Mesenchymal stem cell (in vitro differentiated cells and primary cell): ENCODE measurements around the gene TMEM107.

Experiments used
- DNase-seq: peaks from one replicate; pipeline ENCODE4 v3.0.0-alpha.2; 2013
- H2AFZ ChIP-seq: one replicate; pipeline ENCODE4 v1.6.1; 2013; ENCODE audit warnings: low read depth, mild to moderate bottlenecking, control low read depth, inconsistent platforms, low read length, moderate library complexity
- H2AK5ac ChIP-seq: 2 replicates; pipeline ENCODE4 v1.6.1; 2013; ENCODE audit warnings: low read length, moderate library complexity, mild to moderate bottlenecking, inconsistent platforms; ENCODE audit not compliant: severe bottlenecking
- H2BK120ac ChIP-seq: one replicate; pipeline ENCODE4 v1.6.1; 2013; ENCODE audit warnings: low read depth, mild to moderate bottlenecking, inconsistent platforms, low read length, moderate library complexity
- H2BK12ac ChIP-seq, 2 experiments: one replicate each; pipeline ENCODE4 v1.6.1; 2013; ENCODE audit warnings: inconsistent platforms in 2 of 2, low read length in 2 of 2, mild to moderate bottlenecking in 2 of 2, moderate library complexity in 2 of 2, control low read depth in 1 of 2
- H2BK15ac ChIP-seq: one replicate; pipeline ENCODE4 v1.6.1; 2013; ENCODE audit warnings: mild to moderate bottlenecking, low read depth, inconsistent platforms; ENCODE audit not compliant: poor library complexity, severe bottlenecking
- H2BK5ac ChIP-seq: 2 replicates; pipeline ENCODE4 v1.6.1; 2013; ENCODE audit warnings: low read depth, mild to moderate bottlenecking, low read length, control low read depth, inconsistent platforms; ENCODE audit not compliant: poor library complexity, severe bottlenecking
- H3K14ac ChIP-seq, 2 experiments: one replicate each; pipeline ENCODE4 v1.6.1; 2013; ENCODE audit warnings: inconsistent platforms in 2 of 2, low read length in 2 of 2, control low read depth in 1 of 2, mild to moderate bottlenecking in 1 of 2, moderate library complexity in 1 of 2
- H3K18ac ChIP-seq, 2 experiments: one replicate each; pipeline ENCODE4 v1.6.1; 2013; ENCODE audit warnings: inconsistent platforms in 2 of 2, low read length in 2 of 2, control low read depth in 1 of 2, low read depth in 1 of 2, mild to moderate bottlenecking in 1 of 2
- H3K23ac ChIP-seq, 2 experiments: one replicate each; pipeline ENCODE4 v1.6.1; 2013; ENCODE audit warnings: inconsistent platforms in 2 of 2, low read length in 2 of 2, mild to moderate bottlenecking in 2 of 2, moderate library complexity in 2 of 2, control low read depth in 1 of 2
- H3K27ac ChIP-seq: 2 replicates; pipeline ENCODE4 v1.5.1; 2013; ENCODE audit warnings: mild to moderate bottlenecking, moderate library complexity, low read length, control low read depth, inconsistent platforms; ENCODE audit not compliant: poor library complexity, severe bottlenecking
- H3K27me3 ChIP-seq, 2 experiments: 2 replicates each; pipeline versions ENCODE4 v1.6.1 to v1.7.0; 2013; ENCODE audit warnings: low read length in 2 of 2, mild to moderate bottlenecking in 2 of 2, moderate library complexity in 2 of 2, control low read depth in 1 of 2, inconsistent platforms in 1 of 2; ENCODE audit not compliant: control insufficient read depth in 1 of 2, insufficient read depth in 1 of 2
- H3K36me3 ChIP-seq, 2 experiments: 2 replicates each; pipeline versions ENCODE4 v1.6.1 to v1.7.0; 2013; ENCODE audit warnings: low read length in 2 of 2, control low read depth in 1 of 2, inconsistent platforms in 1 of 2, low read depth in 1 of 2, mild to moderate bottlenecking in 1 of 2; ENCODE audit not compliant: insufficient read depth in 2 of 2, control insufficient read depth in 1 of 2
- H3K4ac ChIP-seq, 2 experiments: one replicate each; pipeline ENCODE4 v1.6.1; 2013; ENCODE audit warnings: inconsistent platforms in 2 of 2, low read length in 2 of 2, mild to moderate bottlenecking in 2 of 2, moderate library complexity in 2 of 2, control low read depth in 1 of 2, low read depth in 1 of 2
- H3K4me1 ChIP-seq: 2 replicates; pipeline ENCODE4 v1.6.1; 2013; ENCODE audit warnings: low read depth, low read length, control low read depth; ENCODE audit not compliant: control insufficient read depth, insufficient read depth
- H3K4me2 ChIP-seq: 2 replicates; pipeline ENCODE4 v1.6.1; 2013; ENCODE audit warnings: low read length, mild to moderate bottlenecking, inconsistent platforms; ENCODE audit not compliant: poor library complexity, severe bottlenecking
- H3K4me3 ChIP-seq, 2 experiments: 2 replicates each; pipeline versions ENCODE4 v1.5.1 to v1.7.0; 2013; ENCODE audit warnings: low read length in 2 of 2, mild to moderate bottlenecking in 2 of 2, control low read depth in 1 of 2, low read depth in 1 of 2; ENCODE audit not compliant: insufficient read depth in 1 of 2
- H3K79me1 ChIP-seq: replicated peaks from 2 replicates; pipeline ENCODE4 v1.6.1; 2013; ENCODE audit warnings: mild to moderate bottlenecking, control low read depth, low read length, inconsistent platforms; ENCODE audit not compliant: poor library complexity, severe bottlenecking
- H3K9ac ChIP-seq: 2 replicates; pipeline ENCODE4 v1.7.0; 2013; ENCODE audit warnings: mild to moderate bottlenecking, low read length, moderate library complexity
- H3K9me3 ChIP-seq: 2 replicates; pipeline ENCODE4 v1.7.0; 2013; ENCODE audit warnings: mild to moderate bottlenecking, low read length; ENCODE audit not compliant: control insufficient read depth
- H4K8ac ChIP-seq: one replicate; pipeline ENCODE4 v1.6.1; 2013; ENCODE audit warnings: inconsistent platforms, mild to moderate bottlenecking, low read length, moderate library complexity
- H4K91ac ChIP-seq: one replicate; pipeline ENCODE4 v1.6.1; 2013; ENCODE audit warnings: mild to moderate bottlenecking, low read length, inconsistent platforms
- WGBS: methylation state at CpG from one replicate; pipeline ENCODE4 v1.1.7; 2013; ENCODE audit warnings: mixed read lengths; 5-methylcytosine and 5-hydroxymethylcytosine counted together

The TMEM107 gene

DNA sequence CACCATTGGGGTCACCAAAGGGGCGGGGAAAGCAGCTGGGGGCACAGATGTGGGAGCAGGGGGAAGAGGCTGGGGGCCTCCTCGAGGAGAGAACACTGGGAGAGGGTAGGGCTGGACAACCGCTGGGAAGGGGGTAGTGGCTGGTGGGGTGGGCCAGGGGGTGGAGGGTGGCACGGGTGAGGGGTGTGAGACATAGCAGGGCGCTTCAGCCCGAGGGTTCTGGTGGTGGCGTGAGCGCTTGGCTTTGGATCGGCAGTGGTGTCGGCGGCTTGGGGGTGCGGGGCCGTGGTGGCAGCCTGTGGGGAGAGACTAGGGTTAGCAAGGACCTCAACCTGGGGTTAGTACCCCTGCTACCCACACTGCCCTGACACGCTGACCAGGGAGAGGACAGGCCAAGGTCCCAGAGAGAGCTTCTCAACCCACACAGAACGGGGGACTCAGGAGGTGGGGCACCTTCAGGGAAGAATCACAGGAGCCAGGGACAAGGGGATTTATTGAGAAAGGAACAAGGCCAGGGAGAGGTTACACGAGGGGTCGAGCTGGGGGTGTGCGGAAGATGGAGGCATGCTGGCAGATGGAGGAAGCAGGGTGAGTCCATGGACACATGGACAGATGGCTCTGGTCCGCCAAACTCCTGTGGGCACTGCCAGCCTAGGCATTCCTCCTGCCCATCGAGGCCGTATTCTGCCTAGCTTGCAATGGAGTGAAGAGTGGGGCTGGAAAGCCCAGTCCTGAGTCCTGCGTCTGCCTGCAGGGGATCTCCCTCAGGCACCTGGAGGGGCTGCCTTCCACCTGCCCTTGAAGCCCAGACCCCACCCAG, 32.4 kb downstream of the TMEM107 start:
- H3K9ac ChIP-seq: no peak overlapping the region
- H4K8ac ChIP-seq: no peak overlapping the region
- no peak overlapping the region for H3K4me2 ChIP-seq
- no peak overlapping the region for H3K27ac ChIP-seq
- H3K27me3 ChIP-seq: no peaks in the 10 kb centered on the region
- H3K79me1 ChIP-seq: peaks cover 22% of the 10 kb centered on the region
- H3K4ac ChIP-seq: no peak overlapping the region
- no peak overlapping the region for H2AFZ ChIP-seq
- no peak overlapping the region for H4K91ac ChIP-seq
- no peak overlapping the region for H3K18ac ChIP-seq
- H2BK12ac ChIP-seq: no peak overlapping the region
- H2BK120ac ChIP-seq: no peak overlapping the region
- H2BK5ac ChIP-seq: no peak overlapping the region
- H3K14ac ChIP-seq: no peak overlapping the region
- H2AK5ac ChIP-seq: no peak overlapping the region
- WGBS: 94% methylated on average over 22 of the region's 22 CpGs
- no peak for DNase-seq
- peaks cover 2% of the 10 kb centered on the region for H3K4me1 ChIP-seq
- no peak overlapping the region for H3K4me3 ChIP-seq
- H3K9me3 ChIP-seq: no peaks in the 10 kb centered on the region
- no peak overlapping the region for H2BK15ac ChIP-seq
- peaks cover 79 to 89% of the 10 kb centered on the region in 2 experiments for H3K36me3 ChIP-seq
- no peak overlapping the region for H3K23ac ChIP-seq

DNA sequence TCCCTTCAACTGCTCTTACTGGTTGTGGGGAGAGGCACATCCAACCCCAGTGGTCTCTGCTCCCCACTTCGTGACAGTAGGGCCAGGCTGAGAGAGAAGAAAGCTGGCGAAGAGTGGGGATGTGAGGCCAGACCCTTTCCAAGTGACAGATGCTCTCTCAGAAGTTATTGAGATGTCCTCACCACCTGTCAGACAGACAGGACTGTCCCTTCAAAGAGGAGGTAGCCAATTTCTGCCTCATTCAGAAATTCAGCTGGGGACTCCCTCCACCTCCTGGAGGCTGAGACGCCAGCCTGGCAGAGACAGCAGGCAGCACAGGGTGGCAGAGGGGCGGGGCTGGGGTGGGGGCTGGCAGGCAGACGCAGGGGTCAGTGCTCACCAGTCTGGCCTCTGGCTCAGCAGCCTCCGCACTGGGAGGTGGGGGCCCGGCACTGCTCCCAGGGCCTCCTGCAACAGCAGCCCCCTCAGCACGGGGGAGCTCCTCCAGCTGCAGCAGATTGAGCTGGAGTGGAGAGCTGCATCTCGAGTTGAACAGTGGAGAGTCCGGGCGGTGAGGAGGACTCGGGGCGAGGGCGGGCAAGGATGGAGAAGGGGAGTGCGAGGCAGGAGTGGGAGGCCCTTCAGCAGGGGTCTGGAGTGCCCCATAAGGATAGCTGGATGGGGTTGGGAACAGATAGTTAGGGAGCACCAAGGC, 33.1 kb downstream of the TMEM107 start:
- H2BK120ac ChIP-seq: no peak overlapping the region
- no peak overlapping the region for H3K18ac ChIP-seq
- H3K27ac ChIP-seq: no peak overlapping the region
- peaks cover 3% of the 10 kb centered on the region for H3K4me1 ChIP-seq
- no peak overlapping the region for H3K23ac ChIP-seq
- no peak overlapping the region for H3K4ac ChIP-seq
- H3K79me1 ChIP-seq: peaks cover 16% of the 10 kb centered on the region
- no peaks in the 10 kb centered on the region for H3K9me3 ChIP-seq
- no peak overlapping the region for H2BK5ac ChIP-seq
- H2BK15ac ChIP-seq: no peak overlapping the region
- WGBS: 95% methylated on average over 14 of the region's 15 CpGs
- no peaks in the 10 kb centered on the region for H3K27me3 ChIP-seq
- H3K9ac ChIP-seq: no peak overlapping the region
- no peak overlapping the region for H3K4me2 ChIP-seq
- no peak overlapping the region for H3K4me3 ChIP-seq
- H4K91ac ChIP-seq: no peak overlapping the region
- H4K8ac ChIP-seq: no peak overlapping the region
- no peak overlapping the region for H3K14ac ChIP-seq
- no peak overlapping the region for H2AK5ac ChIP-seq
- H2BK12ac ChIP-seq: no peak overlapping the region
- H2AFZ ChIP-seq: no peak overlapping the region
- peaks cover 72 to 82% of the 10 kb centered on the region in 2 experiments for H3K36me3 ChIP-seq
- no peak for DNase-seq

DNA sequence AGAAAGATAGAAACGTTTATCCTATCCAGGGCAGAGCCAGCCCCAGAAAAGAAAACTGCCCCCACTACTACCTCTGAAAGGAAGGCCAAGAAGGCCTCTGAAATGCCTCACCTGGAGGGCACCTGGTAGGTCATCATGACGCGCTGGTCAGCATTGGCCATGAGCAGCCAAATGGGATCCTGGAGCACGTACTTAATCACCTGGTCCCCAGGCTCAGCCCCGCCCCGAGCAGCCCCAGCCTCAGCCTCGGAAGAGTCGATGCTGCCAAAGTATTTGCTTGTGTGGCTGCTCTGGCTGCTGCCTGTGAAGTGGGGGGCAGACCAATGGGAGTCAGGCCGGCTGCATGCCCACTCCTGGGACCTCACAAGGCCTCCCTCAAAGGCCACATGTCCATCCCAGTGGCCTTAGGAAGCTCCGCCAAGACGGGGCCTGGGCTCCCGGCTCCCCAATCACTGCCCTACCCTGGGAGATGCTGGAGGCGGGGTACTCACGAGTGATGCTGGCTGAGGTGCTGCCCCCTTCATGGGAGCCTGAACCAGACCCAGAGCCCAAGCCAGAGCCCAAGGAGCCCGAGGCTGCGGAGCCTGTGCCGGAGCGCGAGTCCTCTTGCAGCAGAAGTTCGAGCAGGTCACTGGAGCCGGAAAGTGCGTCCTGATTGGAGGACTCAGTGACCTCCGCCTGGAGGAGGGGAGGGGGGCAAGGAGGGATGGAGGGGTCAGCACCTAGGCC, 33.9 kb downstream of the TMEM107 start:
- H3K18ac ChIP-seq: no peak overlapping the region
- H3K9me3 ChIP-seq: no peaks in the 10 kb centered on the region
- H3K4ac ChIP-seq: no peak overlapping the region
- no peak overlapping the region for H3K23ac ChIP-seq
- peaks cover 10% of the 10 kb centered on the region for H3K79me1 ChIP-seq
- no peak overlapping the region for H2AFZ ChIP-seq
- DNase-seq: no peak
- H3K27ac ChIP-seq: no peak overlapping the region
- H3K14ac ChIP-seq: no peak overlapping the region
- H3K27me3 ChIP-seq: no peaks in the 10 kb centered on the region
- WGBS: 95% methylated on average over 23 of the region's 23 CpGs
- no peak overlapping the region for H2BK12ac ChIP-seq
- H3K4me1 ChIP-seq: peaks cover 5% of the 10 kb centered on the region
- H3K4me3 ChIP-seq: no peak overlapping the region
- peak overlapping the region; percentile 49 for H2BK15ac ChIP-seq
- H3K36me3 ChIP-seq: peaks cover 65 to 75% of the 10 kb centered on the region in 2 experiments
- no peak overlapping the region for H3K9ac ChIP-seq
- no peak overlapping the region for H2BK5ac ChIP-seq
- no peak overlapping the region for H4K91ac ChIP-seq
- H4K8ac ChIP-seq: no peak overlapping the region
- H2AK5ac ChIP-seq: no peak overlapping the region
- H2BK120ac ChIP-seq: no peak overlapping the region
- no peak overlapping the region for H3K4me2 ChIP-seq

DNA sequence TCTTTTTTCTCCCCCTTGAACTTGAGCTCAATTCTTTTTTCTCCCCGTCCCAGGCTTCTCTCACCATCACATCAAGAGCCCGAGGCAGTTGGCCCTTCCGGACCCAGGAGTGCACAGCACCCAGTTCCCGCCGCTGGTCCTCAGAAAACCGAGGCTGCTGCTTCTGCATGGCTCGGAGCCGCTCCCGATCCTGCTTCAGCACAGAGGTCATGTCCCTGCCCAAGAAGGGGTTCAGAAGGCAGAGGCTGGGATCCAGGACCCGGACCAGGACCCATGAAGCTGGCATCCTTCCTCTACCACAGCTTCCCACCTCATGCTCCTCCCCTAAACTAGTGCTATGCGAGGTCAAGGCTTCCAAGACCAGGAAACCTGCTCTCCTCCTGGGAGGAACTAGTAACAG, 34.4 kb downstream of the TMEM107 start:
- Histone ChIP-seq H4K91ac (no peak overlapping the region), H4K8ac (no peak overlapping the region), H3K4me1 (peaks cover 5% of the 10 kb centered on the region), H3K9ac (no peak overlapping the region), H3K27ac (no peak overlapping the region), H3K4me2 (no peak overlapping the region), H3K27me3 (no peaks in the 10 kb centered on the region), H3K14ac (no peak overlapping the region), H3K79me1 (peaks cover 7% of the 10 kb centered on the region), H2BK5ac (no peak overlapping the region), H3K36me3 (peaks cover 59 to 69% of the 10 kb centered on the region in 2 experiments), H3K4me3 (no peak overlapping the region), H2AFZ (no peak overlapping the region), H2AK5ac (no peak overlapping the region), H3K9me3 (no peaks in the 10 kb centered on the region), H3K23ac (no peak overlapping the region), H3K18ac (no peak overlapping the region), H2BK120ac (no peak overlapping the region), H2BK12ac (no peak overlapping the region), H2BK15ac (no peak overlapping the region), H3K4ac (no peak overlapping the region)
- 96% methylated on average over 11 of the region's 11 CpGs for WGBS
- DNase-seq: no peak
